Rectal smooth muscle tissue (tissue), 1 donor: ENCODE data around the gene MEIS1.

Experiments
- H3K27ac ChIP-seq: one replicate; pipeline ENCODE4 v1.7.0; 2013; ENCODE audit warnings: low read depth, low read length, inconsistent platforms
- H3K27me3 ChIP-seq: one replicate; pipeline ENCODE4 v1.7.0; 2013; ENCODE audit warnings: low read length; ENCODE audit not compliant: control insufficient read depth, insufficient read depth
- H3K36me3 ChIP-seq: one replicate; pipeline ENCODE4 v1.7.0; 2013; ENCODE audit warnings: low read length; ENCODE audit not compliant: control insufficient read depth, insufficient read depth
- H3K4me1 ChIP-seq: one replicate; pipeline ENCODE4 v1.7.0; 2013; ENCODE audit warnings: low read length; ENCODE audit not compliant: control insufficient read depth, insufficient read depth
- H3K4me3 ChIP-seq: one replicate; pipeline ENCODE4 v1.7.0; 2013; ENCODE audit warnings: low read length
- H3K9ac ChIP-seq: one replicate; pipeline ENCODE4 v1.7.0; 2013; ENCODE audit warnings: low read length

The MEIS1 gene

GRCh38 chr2:66494708-66495107 lies 59.8 kb downstream of the MEIS1 start:
- Histone ChIP-seq H3K27me3 (no peaks in the 10 kb centered on the region), H3K4me1 (peaks cover 67% of the 10 kb centered on the region), H3K27ac (peak overlapping the region; percentile 27), H3K9ac (no peak overlapping the region), H3K36me3 (no peaks in the 10 kb centered on the region), H3K4me3 (no peak overlapping the region)

GRCh38 chr2:66495788-66496640 lies 61.1 kb downstream of the MEIS1 start:
- Histone ChIP-seq H3K4me1 (peaks cover 61% of the 10 kb centered on the region), H3K27me3 (no peaks in the 10 kb centered on the region), H3K4me3 (no peak overlapping the region), H3K9ac (no peak overlapping the region), H3K36me3 (no peaks in the 10 kb centered on the region), H3K27ac (peak overlapping the region; percentile 65)

- Histone ChIP-seq H3K27ac (no peak overlapping the region), H3K4me3 (no peak overlapping the region), H3K36me3 (no peaks in the 10 kb centered on the region), H3K27me3 (no peaks in the 10 kb centered on the region), H3K4me1 (peaks cover 53% of the 10 kb centered on the region), H3K9ac (no peak overlapping the region)
Observed at GRCh38 chr2:66496670-66497420, 61.9 kb downstream of the MEIS1 start.

GRCh38 chr2:66497431-66498288 lies 62.7 kb downstream of the MEIS1 start:
- no peak overlapping the region for H3K9ac ChIP-seq
- H3K4me1 ChIP-seq, result peaks cover 46% of the 10 kb centered on the region
- H3K27ac ChIP-seq, result no peak overlapping the region
- H3K27me3 ChIP-seq, result no peaks in the 10 kb centered on the region
- no peaks in the 10 kb centered on the region for H3K36me3 ChIP-seq
- no peak overlapping the region for H3K4me3 ChIP-seq

DNA sequence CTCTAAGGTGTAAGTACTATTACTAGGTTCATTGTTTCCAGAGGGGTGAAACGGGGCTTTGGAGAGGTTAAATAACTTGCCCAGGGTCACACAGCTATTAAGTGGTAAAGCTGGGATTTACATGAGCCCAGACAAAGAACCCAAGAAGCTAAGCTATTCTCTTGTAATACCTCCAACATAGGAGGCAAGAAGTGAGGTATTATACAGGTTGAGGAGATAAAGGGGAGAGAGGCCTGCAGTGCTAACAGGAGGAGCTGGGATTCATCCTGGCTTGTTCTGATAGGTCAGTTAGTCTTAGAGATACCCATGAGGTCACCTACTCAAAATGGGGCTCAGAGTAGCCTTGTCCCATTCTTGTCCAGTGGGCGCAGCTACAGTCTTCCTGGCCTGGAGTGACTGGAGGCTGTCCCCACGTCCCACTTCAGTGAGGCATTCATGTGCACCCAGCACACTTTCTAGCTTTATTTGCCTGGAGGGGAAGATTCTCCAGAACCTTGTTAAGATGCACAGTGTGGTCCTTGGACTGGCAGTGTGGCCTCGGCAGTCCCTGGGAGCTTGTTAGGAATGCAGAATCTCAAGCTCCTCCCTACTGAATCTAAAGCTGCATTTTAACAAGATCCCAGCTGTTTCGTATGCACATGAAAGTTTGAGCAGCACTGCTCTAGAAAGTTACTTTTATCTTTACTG lies 63.5 kb downstream of the MEIS1 start:
- Histone ChIP-seq H3K27ac (no peak overlapping the region), H3K27me3 (no peaks in the 10 kb centered on the region), H3K36me3 (no peaks in the 10 kb centered on the region), H3K4me1 (peaks cover 46% of the 10 kb centered on the region), H3K9ac (no peak overlapping the region), H3K4me3 (no peak overlapping the region)

GRCh38 chr2:66501267-66501666 lies 66.3 kb downstream of the MEIS1 start:
- Histone ChIP-seq H3K4me1 (peaks cover 33% of the 10 kb centered on the region), H3K27me3 (no peaks in the 10 kb centered on the region), H3K36me3 (no peaks in the 10 kb centered on the region), H3K27ac (no peak overlapping the region), H3K9ac (no peak overlapping the region), H3K4me3 (no peak overlapping the region)

- Histone ChIP-seq H3K36me3 (no peaks in the 10 kb centered on the region), H3K4me3 (no peak overlapping the region), H3K27me3 (no peaks in the 10 kb centered on the region), H3K27ac (peak overlapping the region; percentile 53), H3K9ac (no peak overlapping the region), H3K4me1 (peaks cover 43% of the 10 kb centered on the region)
Observed at GRCh38 chr2:66506265-66506664, 71.3 kb downstream of the MEIS1 start.

GRCh38 chr2:66507673-66508201 lies 72.8 kb downstream of the MEIS1 start:
- Histone ChIP-seq H3K4me1 (peaks cover 46% of the 10 kb centered on the region), H3K9ac (no peak overlapping the region), H3K27ac (peak overlapping the region; percentile 75), H3K36me3 (no peaks in the 10 kb centered on the region), H3K27me3 (no peaks in the 10 kb centered on the region), H3K4me3 (peak overlapping the region; percentile 40)

DNA sequence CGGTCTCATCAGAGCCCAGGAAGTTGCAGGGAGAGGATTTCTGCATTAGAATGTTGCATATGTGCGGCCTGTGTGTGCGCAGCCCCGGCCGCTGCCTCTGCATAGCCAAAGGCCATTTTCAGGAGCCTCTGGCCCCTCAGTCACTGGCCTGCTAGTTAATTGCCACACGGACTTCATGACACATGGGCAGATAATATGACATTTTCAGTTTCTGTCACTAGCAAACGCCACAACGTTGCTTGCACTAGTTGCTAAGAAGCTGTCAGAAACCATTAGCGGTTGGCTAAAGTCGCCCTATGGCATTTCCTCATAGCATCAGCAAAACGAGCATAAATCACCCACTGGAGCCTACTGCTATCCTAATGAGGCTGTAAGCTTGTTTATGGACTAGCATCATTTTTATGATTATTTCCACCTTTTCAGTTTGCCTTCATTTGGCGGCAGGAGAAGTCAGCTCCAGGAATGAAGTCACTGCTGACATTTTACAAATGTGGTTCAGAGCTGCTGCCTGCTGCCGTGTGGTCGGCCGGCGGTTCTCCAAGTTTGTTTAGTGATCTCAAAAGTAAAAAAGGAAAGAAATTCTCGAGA lies 73.7 kb downstream of the MEIS1 start:
- no peaks in the 10 kb centered on the region for H3K36me3 ChIP-seq
- peaks cover 46% of the 10 kb centered on the region for H3K4me1 ChIP-seq
- H3K4me3 ChIP-seq, result peak overlapping the region; percentile 47
- no peaks in the 10 kb centered on the region for H3K27me3 ChIP-seq
- H3K9ac ChIP-seq, result no peak overlapping the region
- H3K27ac ChIP-seq, result peak overlapping the region; percentile 75

GRCh38 chr2:66509326-66509811 lies 74.4 kb downstream of the MEIS1 start:
- H3K4me1 ChIP-seq, result peaks cover 46% of the 10 kb centered on the region
- no peak overlapping the region for H3K4me3 ChIP-seq
- H3K36me3 ChIP-seq, result no peaks in the 10 kb centered on the region
- H3K27me3 ChIP-seq, result no peaks in the 10 kb centered on the region
- peak overlapping the region; percentile 11 for H3K9ac ChIP-seq
- H3K27ac ChIP-seq, result peak overlapping the region; percentile 75

GRCh38 chr2:66512626-66513025 lies 77.7 kb downstream of the MEIS1 start:
- no peaks in the 10 kb centered on the region for H3K27me3 ChIP-seq
- H3K4me1 ChIP-seq, result peaks cover 24% of the 10 kb centered on the region
- H3K27ac ChIP-seq, result no peak overlapping the region
- H3K36me3 ChIP-seq, result no peaks in the 10 kb centered on the region
- no peak overlapping the region for H3K9ac ChIP-seq
- H3K4me3 ChIP-seq, result no peak overlapping the region
